HG03064 (cell line): Measurements from ENCODE around the gene CMTM7.
"Not testable (repeated sequence)": the region's sequence is repeated elsewhere in the genome, so short reads cannot be mapped to it uniquely, and the experiment has no call there.

Source experiments
- ATAC-seq: cut with Tn5 transposase; IDR thresholded peaks from one replicate; pipeline ENCODE4 v1.9.1; 2021; ENCODE audit warnings: low read depth; ENCODE audit not compliant: unreplicated experiment

The CMTM7 gene

GRCh38 chr3:32455609-32456428, 64.2 kb downstream of the CMTM7 start:
- no peak for ATAC-seq

DNA sequence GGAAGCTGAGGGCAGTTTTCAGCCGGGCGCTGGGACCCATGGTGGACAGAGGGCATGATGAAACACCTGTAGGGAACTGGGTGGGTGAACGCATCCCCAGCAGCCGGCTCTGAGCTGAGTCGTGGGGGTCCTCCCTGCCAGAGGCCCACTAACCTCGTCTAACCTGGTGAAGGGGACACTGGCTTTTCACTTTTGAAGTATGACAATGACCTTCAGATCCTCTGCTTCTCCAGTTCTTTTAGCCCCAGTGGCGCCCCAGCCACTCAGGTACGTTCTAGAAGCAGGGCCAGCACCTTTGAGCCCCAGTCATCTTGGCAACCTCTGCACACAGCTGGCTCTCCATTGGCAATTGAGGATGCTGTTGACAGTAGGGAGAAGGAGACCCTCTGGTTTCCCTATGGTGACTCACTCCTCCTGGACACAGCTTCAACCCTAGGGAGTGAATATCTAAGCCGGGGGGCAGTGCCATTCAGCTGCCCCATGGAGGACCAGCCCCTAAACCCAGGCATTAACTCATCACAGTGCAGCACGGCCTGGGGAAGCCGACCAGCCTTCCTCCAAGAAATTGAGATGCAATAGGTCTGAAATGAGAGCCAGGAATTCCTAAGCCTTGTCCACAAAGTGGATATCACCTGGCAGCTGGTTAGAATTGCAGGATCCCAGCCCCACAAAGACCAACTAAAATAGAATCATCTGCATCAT, 64.9 kb downstream of the CMTM7 start:
- no peak for ATAC-seq

DNA sequence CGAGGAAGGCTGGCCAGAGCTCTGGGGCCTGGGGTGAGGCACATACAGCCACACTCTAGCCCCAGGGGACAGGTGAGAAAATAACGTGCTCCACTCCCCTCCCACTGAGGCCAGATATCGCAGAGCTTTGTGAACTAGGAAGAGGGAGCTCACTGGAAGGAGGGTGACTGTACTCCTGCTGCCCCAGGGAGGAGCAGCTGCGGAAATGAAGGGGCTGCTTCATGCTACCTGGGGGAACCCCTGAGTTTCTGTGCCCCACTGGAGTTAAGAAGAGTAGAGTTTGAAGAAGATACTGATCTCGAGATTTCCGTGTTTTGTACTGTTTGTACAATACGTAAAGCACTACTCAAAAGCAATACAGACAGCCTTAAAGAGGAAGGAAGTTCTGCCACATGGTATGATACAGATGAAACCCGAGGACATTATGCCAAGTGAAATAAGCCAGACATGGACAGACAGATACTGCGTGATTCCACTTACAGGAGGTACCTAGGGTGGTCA, 66.4 kb downstream of the CMTM7 start:
- ATAC-seq, result no peak

- no peak for ATAC-seq
These were observed 67.8 kb downstream of the CMTM7 start for GRCh38 chr3:32459450-32459849.

DNA sequence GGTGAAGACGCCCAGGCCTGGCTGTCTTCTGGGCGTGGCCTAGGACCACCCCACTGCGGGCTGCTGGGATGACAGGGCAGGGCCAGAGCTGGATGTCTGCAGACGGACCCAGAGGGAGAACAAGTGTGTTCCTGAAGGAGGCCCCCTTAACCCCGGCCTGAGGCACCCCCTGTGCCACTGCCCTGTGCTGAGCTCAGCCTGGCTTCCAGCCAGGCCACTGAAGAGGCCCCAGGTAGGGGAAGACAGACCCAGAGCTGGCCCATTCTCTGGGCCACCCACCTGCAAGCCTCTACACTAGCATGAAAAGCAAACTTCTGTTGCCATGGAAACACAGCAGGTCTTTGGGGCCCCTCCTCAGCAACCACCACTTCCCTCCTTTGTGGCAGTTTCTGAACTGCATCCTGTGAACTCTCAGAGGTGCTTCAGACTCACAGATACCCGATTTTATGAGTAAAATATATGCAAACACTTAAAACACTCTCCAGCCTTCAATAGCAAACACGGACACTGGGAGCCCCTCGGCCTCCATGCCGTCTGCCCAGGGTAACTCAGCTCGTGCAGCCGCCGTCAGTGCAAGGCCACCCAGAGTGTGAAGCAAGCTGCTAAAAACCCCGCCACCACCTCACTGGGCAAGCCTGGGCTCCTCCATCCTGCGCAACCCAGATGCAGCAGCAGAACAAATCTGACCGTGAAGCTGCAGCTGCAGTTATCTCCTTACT, 68.5 kb downstream of the CMTM7 start:
- peak; percentile 87 for ATAC-seq

GRCh38 chr3:32460817-32461496, 69.3 kb downstream of the CMTM7 start:
- not testable (repeated sequence) for ATAC-seq

DNA sequence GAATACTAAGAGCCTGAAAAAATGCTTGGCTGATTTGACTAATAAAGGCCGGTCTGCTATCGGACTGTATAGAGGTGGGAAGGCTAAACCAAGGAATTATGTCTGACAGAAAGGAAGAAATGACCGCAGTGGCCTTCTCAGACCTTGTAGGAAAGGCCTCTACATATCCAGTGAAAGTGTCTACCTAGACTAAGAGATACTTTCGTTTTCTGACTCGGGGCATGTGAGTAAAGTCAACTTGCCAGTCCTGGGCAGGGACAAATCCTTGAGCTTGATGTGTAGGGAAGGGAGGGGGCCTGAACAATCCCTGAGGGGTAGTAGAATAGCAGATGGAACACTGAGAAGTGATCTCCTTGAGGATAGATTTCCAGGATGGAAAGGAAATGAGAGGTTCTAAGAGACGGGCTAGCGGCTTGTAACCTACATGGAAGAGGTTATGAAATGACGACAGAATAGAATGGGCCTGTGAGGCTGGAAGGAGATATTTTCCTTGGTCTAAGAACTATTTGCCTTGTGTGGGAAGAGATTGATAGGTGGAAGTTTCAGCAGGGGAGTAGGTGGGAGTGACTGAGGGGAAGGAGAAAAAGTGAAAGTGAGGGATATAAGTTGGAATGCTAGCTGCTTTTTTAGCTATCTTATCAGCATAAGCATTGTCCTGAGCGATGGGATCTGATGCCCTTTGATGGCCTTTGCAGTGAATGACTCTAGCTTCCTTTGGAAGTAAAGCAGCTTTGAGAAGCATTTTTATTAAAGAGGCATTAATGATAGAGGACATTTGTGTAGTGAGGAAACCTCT, 70.7 kb downstream of the CMTM7 start:
- ATAC-seq, result not testable (repeated sequence)

DNA sequence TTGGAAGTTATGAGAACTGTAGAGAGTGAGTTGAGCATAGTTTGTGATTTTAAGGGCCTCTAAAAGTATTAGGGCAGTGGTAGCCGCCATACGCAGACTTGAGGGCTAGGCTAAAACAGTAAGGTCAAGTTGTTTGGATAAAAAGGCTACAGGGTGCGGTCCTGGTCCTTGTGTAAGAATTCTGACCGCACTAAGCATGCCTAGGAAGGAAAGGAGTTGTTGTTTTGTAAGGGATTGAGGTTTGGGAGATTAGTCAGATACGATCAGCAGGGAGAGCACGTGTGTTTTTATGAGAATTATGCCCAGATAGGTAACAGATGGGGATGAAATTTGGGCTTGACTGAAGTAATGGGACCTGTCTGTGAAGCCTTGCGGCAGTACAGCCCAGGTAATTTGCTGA, 71.8 kb downstream of the CMTM7 start:
- ATAC-seq, result not testable (repeated sequence)

DNA sequence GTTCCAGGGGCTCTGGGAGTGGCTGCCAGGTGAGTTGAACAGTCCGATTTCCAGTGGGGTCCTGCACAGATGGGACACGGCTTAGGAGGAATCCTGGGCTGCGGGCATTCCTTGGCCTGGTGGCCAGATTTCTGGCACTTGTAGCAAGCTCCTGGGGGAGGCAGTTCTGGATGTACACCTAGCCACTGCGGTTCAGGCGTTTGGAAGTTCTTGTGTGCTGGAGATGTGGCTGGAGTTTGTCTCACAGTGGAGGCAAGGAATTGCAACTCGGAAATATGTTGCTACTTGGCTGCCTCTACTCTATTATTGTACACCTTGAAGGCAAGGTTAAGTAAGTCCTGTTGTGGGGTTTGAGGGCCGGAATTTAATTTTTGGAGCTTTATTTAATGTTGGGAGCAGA, 73.1 kb downstream of the CMTM7 start:
- not testable (repeated sequence) for ATAC-seq

DNA sequence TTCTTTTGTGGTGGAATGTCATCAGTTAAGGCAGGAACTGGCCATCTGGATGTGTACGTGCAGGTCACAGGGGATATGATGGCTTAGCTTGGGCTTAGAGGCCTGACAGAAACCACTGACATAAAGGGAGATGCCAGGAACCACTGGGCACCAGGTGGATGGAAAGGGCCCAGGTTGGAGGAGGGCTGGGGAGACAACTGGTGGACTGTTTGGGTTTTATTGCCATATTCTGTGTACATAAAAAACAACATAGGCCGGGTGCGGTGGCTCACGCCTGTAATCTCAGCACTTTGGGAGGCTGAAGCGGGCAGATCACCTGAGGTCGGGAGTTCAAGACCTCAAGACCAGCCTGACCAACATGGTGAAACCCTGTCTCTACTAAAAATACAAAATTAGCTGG, 75.2 kb downstream of the CMTM7 start:
- not testable (repeated sequence) for ATAC-seq

DNA sequence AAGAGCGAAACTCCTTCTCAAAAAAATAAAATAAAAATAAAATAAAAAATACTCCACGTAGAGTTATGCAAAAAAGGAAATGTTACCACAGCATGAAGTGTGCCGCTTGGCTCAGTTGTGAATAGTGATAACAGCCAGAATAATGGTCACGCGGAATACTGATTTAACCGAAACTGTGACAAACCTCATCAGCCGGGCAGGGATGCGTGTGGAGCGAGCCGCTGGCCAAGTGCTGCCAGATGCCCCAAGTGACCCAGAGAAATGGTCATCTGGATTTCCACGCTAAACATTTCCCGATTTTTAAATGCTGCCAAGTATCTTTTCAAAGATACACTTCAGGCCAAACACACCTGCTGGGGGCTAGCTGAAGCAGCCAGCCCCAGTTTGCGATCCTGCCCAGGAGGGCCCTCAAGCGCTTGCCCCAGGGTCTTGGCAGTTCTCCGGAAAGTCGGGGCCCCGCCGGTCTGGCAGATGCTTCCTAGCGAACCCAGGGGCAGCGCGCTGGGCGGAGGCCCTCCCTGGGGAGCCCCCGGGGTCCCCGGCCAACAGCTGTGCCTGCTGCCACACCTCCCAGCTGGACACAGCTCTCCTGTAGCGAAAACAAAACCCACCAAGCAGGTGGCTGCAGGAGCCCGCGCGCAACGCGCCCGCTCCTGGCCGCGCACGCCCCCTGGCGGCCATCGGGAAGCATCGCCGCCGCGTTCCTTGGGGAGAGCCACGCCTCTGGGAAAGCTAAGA, 75.8 kb downstream of the CMTM7 start:
- ATAC-seq, result peak; percentile 51

DNA sequence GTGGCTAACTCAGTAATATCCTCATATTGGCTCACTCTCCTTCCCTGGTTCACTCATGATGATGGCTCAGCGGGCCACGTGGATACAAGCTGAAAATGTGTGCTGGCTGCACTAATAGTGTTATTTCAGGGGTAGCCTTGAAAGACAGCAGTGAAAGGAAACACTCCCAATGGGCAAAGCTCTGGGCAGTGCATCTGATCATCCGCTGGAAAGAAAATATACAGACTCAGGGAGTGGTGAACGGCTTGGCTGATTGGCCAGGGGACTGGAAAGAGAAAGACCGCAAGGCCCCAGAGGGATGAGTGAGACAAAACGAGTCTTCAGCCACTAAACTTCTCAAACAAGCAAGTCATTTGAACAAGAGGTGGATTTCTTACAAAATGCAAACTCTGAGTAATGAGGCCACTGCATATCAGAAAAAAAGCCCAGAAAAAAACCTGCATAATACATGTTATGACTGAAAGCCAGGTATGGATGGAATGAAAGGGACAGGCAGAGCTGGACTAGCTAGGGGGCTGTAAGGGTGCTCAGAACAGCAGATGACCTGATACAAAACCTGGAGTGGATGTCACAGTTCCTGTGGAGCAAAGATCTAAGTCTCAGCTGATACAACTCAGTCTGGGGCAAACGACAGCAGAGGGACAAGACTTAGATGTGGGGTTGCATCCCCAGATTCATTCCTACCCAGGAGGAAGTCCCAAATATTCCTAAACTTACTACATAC, 77.7 kb downstream of the CMTM7 start:
- peak; percentile 20 for ATAC-seq

DNA sequence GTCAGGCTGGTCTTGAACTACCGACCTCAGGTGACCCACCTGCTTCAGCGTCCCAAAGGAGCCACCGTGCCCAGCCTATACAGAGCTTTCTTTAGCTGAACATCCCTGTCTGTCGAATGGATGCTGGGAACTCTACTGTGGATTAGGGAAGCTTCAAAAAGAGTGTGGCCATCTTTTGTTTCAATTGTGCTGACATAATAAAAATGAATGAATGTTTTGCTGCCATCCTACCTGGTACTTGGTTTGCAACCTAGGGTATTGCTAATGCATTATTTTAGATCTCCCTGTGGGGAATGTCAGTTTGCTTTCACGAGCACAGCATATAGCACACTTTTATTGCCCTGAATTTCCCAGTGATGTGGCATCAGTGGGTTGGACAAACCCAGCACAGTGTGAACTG, 78.7 kb downstream of the CMTM7 start:
- ATAC-seq, result no peak

- no peak for ATAC-seq
These were observed 79.6 kb downstream of the CMTM7 start for GRCh38 chr3:32471246-32471645.

GRCh38 chr3:32472151-32472550, 80.5 kb downstream of the CMTM7 start:
- not testable (repeated sequence) for ATAC-seq

DNA sequence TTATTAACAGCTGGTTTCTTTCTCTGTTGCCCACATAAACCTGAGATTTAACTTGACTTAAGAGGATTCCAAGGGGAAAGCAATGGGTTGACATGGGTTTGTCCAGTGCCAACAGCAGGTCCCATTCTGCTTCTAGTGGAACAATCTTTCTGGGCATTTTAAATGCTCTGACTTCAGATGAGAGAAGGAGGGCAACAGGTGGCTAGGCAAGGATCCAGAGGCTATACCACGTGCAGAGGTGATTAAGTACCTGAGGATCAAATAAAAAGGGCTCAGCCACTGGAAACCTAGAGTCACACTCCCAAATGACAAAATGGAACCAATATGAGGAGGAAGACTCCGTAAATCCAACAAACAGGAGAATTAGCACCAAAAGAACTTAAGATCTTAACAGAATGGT, 82.5 kb downstream of the CMTM7 start:
- ATAC-seq, result no peak

DNA sequence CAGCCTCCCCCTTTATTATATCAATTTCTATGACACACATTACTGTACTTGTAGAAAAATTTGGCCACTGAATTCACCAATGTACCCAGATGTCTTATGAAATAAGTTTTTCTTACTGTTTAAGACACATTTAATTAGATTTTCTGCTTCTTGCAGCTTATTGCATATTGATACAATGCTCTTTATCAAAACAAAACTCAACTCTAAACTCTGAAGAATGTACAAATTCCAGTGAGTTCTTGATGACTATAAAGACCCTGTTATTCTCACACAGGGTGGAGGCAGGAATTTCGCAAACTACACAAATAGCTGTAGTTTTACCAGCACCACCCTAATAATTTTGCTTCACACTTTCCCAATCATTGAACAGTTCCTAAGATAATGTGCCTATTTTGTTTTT, 89.0 kb downstream of the CMTM7 start:
- no peak for ATAC-seq

GRCh38 chr3:32481791-32482631, 90.4 kb downstream of the CMTM7 start:
- ATAC-seq, result no peak
